ENCODE measurements around the gene SPOUT1. TPM values are rescaled to one million over a fixed set of nuclear protein-coding genes. Genes with fewer than 3 reads are reported as not detected.
"Not testable (repeated sequence)": the region's sequence is repeated elsewhere in the genome, so short reads cannot be mapped to it uniquely, and the experiment has no call there.

Gene SPOUT1
- total and polyA plus RNA-seq, 2 donors (not counting 1 experiment from before 2014, with no cell fraction given): 73.0 to 86.4 TPM

- DNase-seq: no peak
- TF ChIP-seq EZH2 (IDR thresholded peaks at IDR 0.05; ENCODE audit: borderline replicate concordance, insufficient read depth, low read depth, low read length, poor library complexity, severe bottlenecking): no peak
- TF ChIP-seq CTCF (IDR thresholded peaks at IDR 0.05): no peak
- Mint-ChIP-seq H3K4me3 (no peak overlapping the region), H3K4me1 (peaks cover 18% of the 10 kb centered on the region), H3K27ac (no peak overlapping the region), H3K9me3 (ENCODE audit: insufficient read depth) (no peaks in the 10 kb centered on the region), H3K27me3 (no peaks in the 10 kb centered on the region)
- Histone ChIP-seq H3K27ac (ENCODE audit: low read length in 2 of 2) (no peak overlapping the region), H4K20me1 (ENCODE audit: control insufficient read depth, insufficient read depth, low read length, poor library complexity, severe bottlenecking) (peaks cover 7% of the 10 kb centered on the region), H2AFZ (ENCODE audit: insufficient read depth, low read depth, low read length, poor library complexity, severe bottlenecking) (no peak overlapping the region), H3K79me2 (ENCODE audit: control insufficient read depth, insufficient read depth, low read length) (peaks cover 54% of the 10 kb centered on the region), H3K36me3 (replicated peaks in 1 of 2; ENCODE audit: control extremely low read depth in 1 of 2, control insufficient read depth in 1 of 2, extremely low read depth in 1 of 2, insufficient read depth in 2 of 2, low read length in 1 of 2) (no peaks in the 10 kb centered on the region), H3K9ac (ENCODE audit: low read length) (no peak overlapping the region), H3K4me3 (ENCODE audit: control extremely low read depth in 1 of 5, extremely low read depth in 1 of 5, insufficient read depth in 1 of 5, low read depth in 2 of 5, low read length in 4 of 5) (no peak overlapping the region), H3K27me3 (replicated peaks in 1 of 4; ENCODE audit: control extremely low read depth in 1 of 4, control insufficient read depth in 3 of 4, insufficient read depth in 4 of 4, low read length in 3 of 4) (no peaks in the 10 kb centered on the region), H3K4me2 (replicated peaks; ENCODE audit: low read depth, low read length, poor library complexity, severe bottlenecking) (no peak overlapping the region), H3K9me3 (ENCODE audit: control extremely low read depth in 1 of 3, control insufficient read depth in 2 of 3, insufficient read depth in 1 of 3, low read length in 2 of 3) (no peaks in the 10 kb centered on the region), H3K4me1 (ENCODE audit: control insufficient read depth in 2 of 2, insufficient read depth in 2 of 2, low read length in 2 of 2) (peaks cover 8 to 21% of the 10 kb centered on the region in 2 donors)
- no peak for ATAC-seq (ENCODE audit: low read depth)
- POLR2A ChIA-PET: interaction anchor here (1.0 kb wide), 1 partner anchor 9 kb away, joined by 5 read pairs; no protein-coding TSS in a partner anchor
- CTCF ChIA-PET: interaction anchor here (1.2 to 2.0 kb wide), 6 partner anchors 12 to 59 kb away, joined by 3 to 13 read pairs (median 6); partner anchors contain the start of gene ENDOG
- intact Hi-C loops (cut with micrococcal nuclease): no loop called here
- WGBS (ENCODE audit: insufficient coverage): 62% methylated on average over 4 of the region's 5 CpGs
These were observed 48.3 kb upstream of the SPOUT1 start for GRCh38 chr9:128877852-128878251.

GRCh38 chr9:128870941-128871265 lies 41.3 kb upstream of the SPOUT1 start:
- H3K36me3 ChIP-seq (replicated peaks in 1 of 2; ENCODE audit: control extremely low read depth in 1 of 2, control insufficient read depth in 1 of 2, extremely low read depth in 1 of 2, insufficient read depth in 2 of 2, low read length in 1 of 2); H3K4me3 ChIP-seq (ENCODE audit: control extremely low read depth in 1 of 5, extremely low read depth in 1 of 5, insufficient read depth in 1 of 5, low read depth in 2 of 5, low read length in 4 of 5); H3K27me3 Mint-ChIP-seq; H3K9me3 ChIP-seq (ENCODE audit: control extremely low read depth in 1 of 3, control insufficient read depth in 2 of 3, insufficient read depth in 1 of 3, low read length in 2 of 3); H3K4me3 Mint-ChIP-seq; H3K27me3 ChIP-seq (replicated peaks in 1 of 4; ENCODE audit: control extremely low read depth in 1 of 4, control insufficient read depth in 3 of 4, insufficient read depth in 4 of 4, low read length in 3 of 4); intact Hi-C loops (cut with micrococcal nuclease); H3K79me2 ChIP-seq (ENCODE audit: control insufficient read depth, insufficient read depth, low read length); H3K9me3 Mint-ChIP-seq (ENCODE audit: insufficient read depth); H3K4me1 ChIP-seq (ENCODE audit: control insufficient read depth in 2 of 2, insufficient read depth in 2 of 2, low read length in 2 of 2); DNase-seq; H3K4me2 ChIP-seq (replicated peaks; ENCODE audit: low read depth, low read length, poor library complexity, severe bottlenecking); H3K27ac ChIP-seq (ENCODE audit: low read length in 2 of 2); H2AFZ ChIP-seq (ENCODE audit: insufficient read depth, low read depth, low read length, poor library complexity, severe bottlenecking); ATAC-seq (ENCODE audit: low read depth); H4K20me1 ChIP-seq (ENCODE audit: control insufficient read depth, insufficient read depth, low read length, poor library complexity, severe bottlenecking); H3K4me1 Mint-ChIP-seq; H3K9ac ChIP-seq (ENCODE audit: low read length); H3K27ac Mint-ChIP-seq: not testable (repeated sequence)
- POLR2A ChIA-PET: interaction anchor here (0.7 kb wide), 1 partner anchor 922 kb away, joined by 4 read pairs; no protein-coding TSS in a partner anchor
- CTCF ChIA-PET: interaction anchor here (0.7 to 1.5 kb wide), 2 partner anchors 9 to 59 kb away, joined by 3 to 6 read pairs; no protein-coding TSS in a partner anchor
- 80% methylated on average over 1 of the region's 7 CpGs for WGBS (ENCODE audit: insufficient coverage)

Measured in B cell (primary cell).